OCI-M1 (cell line): ENCODE results near the gene SPIRE2.
A peak's percentile ranks its signal among the peaks of the same experiment; 100 is the strongest.
"Not testable (repeated sequence)": the region's sequence is repeated elsewhere in the genome, so short reads cannot be mapped to it uniquely, and the experiment has no call there.

Source experiments
- DNase-seq: peaks from one replicate; lab custom pipeline; 2025; lab: John Stamatoyannopoulos, UW

The SPIRE2 gene

DNA sequence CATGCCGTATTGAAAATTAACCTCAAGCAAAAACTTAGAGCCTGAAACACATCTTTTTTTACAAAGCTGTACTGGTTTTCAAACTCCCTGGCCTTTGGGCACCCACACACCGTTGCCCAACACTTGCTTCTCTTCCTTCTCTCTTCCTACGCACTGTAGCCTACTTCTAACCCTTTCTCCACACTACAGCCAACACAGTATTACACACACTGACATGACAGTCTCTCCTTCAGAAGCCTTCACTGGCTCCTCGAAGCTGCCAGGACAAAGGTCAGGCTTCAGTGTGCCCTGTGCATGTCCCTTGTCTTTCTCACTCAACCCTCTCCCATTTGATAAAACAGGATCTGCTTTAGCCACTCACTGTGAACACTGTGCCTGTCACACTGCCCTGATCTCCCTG, 19.8 kb upstream of the SPIRE2 start:
- no peak for DNase-seq

DNA sequence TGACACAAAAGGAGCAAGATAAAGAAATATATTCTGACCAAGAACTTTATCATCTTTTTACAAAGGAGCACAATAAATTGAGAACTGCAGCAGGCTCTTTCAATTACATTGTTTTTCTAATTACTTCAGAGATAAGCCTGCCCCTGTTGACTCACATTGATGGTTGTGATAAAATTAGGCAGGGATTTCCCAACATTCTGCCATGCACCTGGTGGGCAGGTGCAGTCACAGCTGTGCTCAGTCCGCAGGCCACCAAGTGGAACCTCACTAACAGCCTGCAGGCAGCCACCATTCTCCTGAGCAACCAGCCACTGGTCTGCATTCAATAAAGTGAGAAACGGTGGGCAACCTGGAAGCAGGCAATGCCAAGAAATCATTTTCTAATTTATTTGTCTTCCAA, 17.0 kb upstream of the SPIRE2 start:
- DNase-seq, result no peak

GRCh38 chr16:89815639-89816348, 12.5 kb upstream of the SPIRE2 start:
- peak; percentile 68 for DNase-seq

- DNase-seq, result not testable (repeated sequence)
These were observed 9.3 kb upstream of the SPIRE2 start for GRCh38 chr16:89818851-89819403.

GRCh38 chr16:89819448-89819847, 8.8 kb upstream of the SPIRE2 start:
- not testable (repeated sequence) for DNase-seq

GRCh38 chr16:89821438-89822187, 6.7 kb upstream of the SPIRE2 start:
- no peak for DNase-seq

- no peak for DNase-seq
These were observed 5.8 kb upstream of the SPIRE2 start for GRCh38 chr16:89822188-89823086.

DNA sequence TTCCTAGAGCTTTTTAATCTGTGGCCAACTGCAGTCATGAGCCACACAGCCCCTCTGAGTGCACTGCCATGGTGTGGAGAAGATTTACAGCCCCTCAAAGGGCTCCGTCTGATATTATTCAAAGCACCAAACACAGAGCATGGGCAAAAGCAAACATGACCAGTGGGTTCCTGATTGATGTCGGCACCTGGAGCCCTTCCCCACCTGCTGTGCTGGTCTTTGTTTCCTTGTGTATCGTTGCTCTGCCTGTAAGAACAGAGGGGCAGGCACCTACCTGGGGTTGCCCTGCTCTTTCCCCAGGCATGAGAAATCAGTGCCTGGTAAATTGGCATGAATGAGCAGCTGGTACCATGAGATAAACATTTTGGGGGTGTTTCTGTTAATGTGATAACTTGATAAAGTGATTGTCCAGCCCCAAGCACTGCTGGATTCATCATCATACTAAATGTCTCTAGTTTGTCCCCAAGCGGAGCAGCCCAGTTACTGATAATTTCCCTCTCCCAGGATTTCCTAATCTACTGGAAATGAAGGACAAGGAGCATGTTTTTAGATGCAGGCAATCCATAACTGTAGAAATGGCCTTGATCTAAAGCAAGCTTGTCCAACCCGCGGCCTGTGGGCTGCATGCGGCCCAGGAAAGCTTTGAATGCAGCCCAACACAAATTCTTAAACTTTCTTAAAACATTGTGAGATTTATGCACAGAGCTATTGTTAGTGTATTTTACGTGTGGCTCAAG, 5.0 kb upstream of the SPIRE2 start:
- no peak for DNase-seq

DNA sequence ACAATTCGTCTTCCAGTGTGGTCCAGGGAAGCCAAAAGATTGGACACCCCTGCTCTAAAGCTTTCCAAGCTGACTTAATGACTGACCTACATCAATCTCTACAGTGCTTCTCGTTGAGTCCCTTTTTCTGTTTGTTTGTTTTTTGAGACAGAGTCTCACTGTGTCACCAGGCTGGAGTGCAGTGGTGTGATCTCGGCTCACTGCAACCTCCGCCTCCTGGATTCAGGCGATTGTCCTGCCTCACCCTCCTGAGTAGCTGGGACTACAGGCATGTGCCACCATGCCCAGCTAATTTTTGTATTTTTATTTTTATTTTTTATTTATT, 4.5 kb upstream of the SPIRE2 start:
- DNase-seq, result not testable (repeated sequence)

GRCh38 chr16:89826531-89827382, 1.5 kb upstream of the SPIRE2 start:
- DNase-seq, result no peak

GRCh38 chr16:89827383-89828198, 684 bp upstream of the SPIRE2 start:
- DNase-seq, result peak; percentile 66

DNA sequence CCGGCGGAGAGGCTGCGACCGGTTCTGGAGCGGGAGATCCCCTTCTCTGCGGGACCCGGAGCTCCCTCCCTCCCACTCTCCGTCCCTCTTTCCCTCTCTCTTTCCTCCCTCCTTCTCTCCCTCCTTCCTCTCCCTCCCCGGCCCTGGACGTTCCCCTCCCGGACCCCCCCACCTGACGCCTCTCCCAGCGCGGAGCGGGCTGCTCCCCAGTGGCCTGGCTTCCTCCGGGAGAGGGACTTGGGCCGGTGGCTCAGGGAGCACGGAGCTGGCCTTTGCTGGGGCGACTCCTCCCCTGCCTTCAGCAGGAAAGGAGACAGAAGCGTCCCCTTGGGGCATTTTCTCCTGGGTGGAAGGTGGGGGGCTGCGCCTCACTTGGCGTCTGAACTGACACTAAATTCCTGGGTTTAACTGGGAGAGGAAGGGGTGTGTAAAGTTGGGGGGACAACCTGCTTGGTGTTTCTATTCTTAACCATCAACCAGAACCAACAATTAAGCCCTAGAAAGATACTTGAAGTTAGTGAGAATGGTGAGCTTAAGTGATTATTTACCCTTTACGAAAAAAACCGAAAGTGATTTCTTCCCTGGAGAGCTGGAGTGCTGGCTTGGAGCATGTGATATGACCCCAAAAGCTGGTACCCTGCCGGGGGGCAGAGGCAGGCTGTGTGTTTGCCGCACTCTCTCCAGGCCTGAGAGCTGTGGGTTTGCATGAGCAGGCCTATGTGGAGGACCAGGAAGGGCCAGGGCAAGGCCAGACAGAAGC, 775 bp downstream of the SPIRE2 start:
- DNase-seq, result no peak

DNA sequence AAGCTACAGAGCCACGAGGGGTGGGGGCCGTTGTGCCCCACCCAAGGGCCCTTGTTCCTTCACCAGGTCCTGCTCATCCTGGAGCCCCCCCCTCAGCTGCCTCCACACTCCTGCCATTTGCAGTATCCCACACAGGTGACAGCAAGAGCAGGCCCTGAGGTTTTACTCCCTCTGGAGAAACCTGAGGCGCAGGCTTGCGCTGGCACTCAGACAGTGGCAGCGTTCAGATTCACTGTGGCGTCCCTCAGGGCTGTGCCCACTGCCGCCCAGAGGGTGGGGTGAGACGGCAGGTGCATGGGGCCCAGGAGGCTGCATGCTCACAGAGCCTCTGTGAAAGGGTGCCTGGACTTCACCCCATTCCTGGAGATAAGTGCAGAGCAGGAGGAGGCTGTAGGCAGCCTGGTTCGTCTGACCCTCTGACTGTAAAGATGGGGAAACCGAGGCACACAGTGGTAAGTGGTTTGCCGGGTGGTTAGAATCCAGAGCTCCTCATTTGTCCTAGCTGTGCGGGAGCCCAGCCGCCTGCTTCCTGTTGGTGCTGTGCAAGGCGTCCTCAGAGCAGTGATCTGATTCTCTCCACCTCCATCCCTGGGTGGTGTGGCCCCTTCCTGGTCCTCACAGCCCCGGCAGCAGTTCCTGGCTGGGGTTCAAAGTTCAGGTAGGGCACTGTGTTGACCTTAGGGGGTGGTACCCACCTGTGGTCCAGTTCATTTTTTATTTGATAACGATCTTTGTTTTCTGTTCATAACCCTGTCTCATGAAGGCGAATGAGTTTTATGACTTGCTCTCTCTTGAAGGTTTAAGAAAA, 1.6 kb downstream of the SPIRE2 start:
- DNase-seq, result no peak

GRCh38 chr16:89831810-89832328, 3.6 kb downstream of the SPIRE2 start:
- no peak for DNase-seq

GRCh38 chr16:89833664-89834363, 5.5 kb downstream of the SPIRE2 start:
- DNase-seq, result not testable (repeated sequence)

GRCh38 chr16:89834813-89835363, 6.6 kb downstream of the SPIRE2 start:
- DNase-seq, result not testable (repeated sequence)

DNA sequence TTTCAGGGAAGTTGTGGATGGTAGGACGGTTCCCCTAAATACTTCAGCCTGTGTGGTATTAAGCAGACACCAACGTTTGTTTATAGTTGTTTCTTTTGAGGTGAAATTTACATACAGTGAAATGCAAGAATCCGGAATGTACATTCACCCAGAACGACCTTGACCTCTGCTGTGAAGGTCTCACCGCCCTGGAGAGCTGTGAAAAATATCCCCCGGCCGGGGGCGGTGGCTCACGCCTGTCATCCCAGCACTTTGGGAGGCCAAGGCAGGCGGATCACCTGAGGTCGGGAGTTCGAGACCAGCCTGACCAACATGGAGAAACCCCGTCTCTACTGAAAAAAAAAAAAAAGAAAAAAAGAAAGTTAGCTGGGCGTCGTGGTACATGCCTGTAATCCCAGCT, 8.2 kb downstream of the SPIRE2 start:
- DNase-seq, result not testable (repeated sequence)
